ENCODE results near the gene NADSYN1.
"Not testable (repeated sequence)": the region's sequence is repeated elsewhere in the genome, so short reads cannot be mapped to it uniquely, and the experiment has no call there.

NADSYN1 gene

GRCh38 chr11:71453037-71453917 lies at the start of gene NADSYN1:
Gene NADSYN1 (plus strand): TSS chr11:71453203. CDS start chr11:71453297, 94 bp downstream.
- peak; percentile 93 for DNase-seq (ENCODE audit: low spot score)

GRCh38 chr11:71404209-71404608 lies 48.8 kb upstream of the NADSYN1 start:
- DNase-seq (ENCODE audit: low spot score): no peak

- no peak for DNase-seq (ENCODE audit: low spot score)
Observed at GRCh38 chr11:71406681-71407080, 46.3 kb upstream of the NADSYN1 start.

- DNase-seq (ENCODE audit: low spot score): no peak
Observed at GRCh38 chr11:71407356-71407755, 45.6 kb upstream of the NADSYN1 start.

- DNase-seq (ENCODE audit: low spot score): no peak
Observed at GRCh38 chr11:71408826-71409225, 44.2 kb upstream of the NADSYN1 start.

- DNase-seq (ENCODE audit: low spot score): no peak
Observed at GRCh38 chr11:71410363-71410966, 42.5 kb upstream of the NADSYN1 start.

GRCh38 chr11:71414645-71415044 lies 38.4 kb upstream of the NADSYN1 start:
- no peak for DNase-seq (ENCODE audit: low spot score)

- peak; percentile 10 for DNase-seq (ENCODE audit: low spot score)
Observed at GRCh38 chr11:71418643-71419042, 34.4 kb upstream of the NADSYN1 start.

- peak; percentile 51 for DNase-seq (ENCODE audit: low spot score)
Observed at GRCh38 chr11:71420455-71421241, 32.4 kb upstream of the NADSYN1 start.

- DNase-seq (ENCODE audit: low spot score): no peak
Observed at GRCh38 chr11:71421392-71421950, 31.5 kb upstream of the NADSYN1 start.

GRCh38 chr11:71422318-71422717 lies 30.7 kb upstream of the NADSYN1 start:
- DNase-seq (ENCODE audit: low spot score): not testable (repeated sequence)

- no peak for DNase-seq (ENCODE audit: low spot score)
Observed at GRCh38 chr11:71423181-71423790, 29.7 kb upstream of the NADSYN1 start.

- DNase-seq (ENCODE audit: low spot score): peak; percentile 6
Observed at GRCh38 chr11:71425409-71425808, 27.6 kb upstream of the NADSYN1 start.

GRCh38 chr11:71425860-71426259 lies 27.1 kb upstream of the NADSYN1 start:
- no peak for DNase-seq (ENCODE audit: low spot score)

GRCh38 chr11:71426413-71426812 lies 26.6 kb upstream of the NADSYN1 start:
- no peak for DNase-seq (ENCODE audit: low spot score)

GRCh38 chr11:71428861-71429435 lies 24.1 kb upstream of the NADSYN1 start:
- no peak for DNase-seq (ENCODE audit: low spot score)

- DNase-seq (ENCODE audit: low spot score): no peak
Observed at GRCh38 chr11:71429701-71430100, 23.3 kb upstream of the NADSYN1 start.

- no peak for DNase-seq (ENCODE audit: low spot score)
Observed at GRCh38 chr11:71430166-71430565, 22.8 kb upstream of the NADSYN1 start.

GRCh38 chr11:71431271-71431670 lies 21.7 kb upstream of the NADSYN1 start:
- no peak for DNase-seq (ENCODE audit: low spot score)

- DNase-seq (ENCODE audit: low spot score): no peak
Observed at GRCh38 chr11:71432761-71433647, 20.0 kb upstream of the NADSYN1 start.
